NK-92 (cell line): ENCODE data around the gene GDF11.
A peak's percentile ranks its signal among the peaks of the same experiment; 100 is the strongest.

Source experiments
- DNase-seq: peaks from one replicate; lab custom pipeline; 2025; ENCODE audit not compliant: unreplicated experiment; lab: John Stamatoyannopoulos, UW

The GDF11 gene

GRCh38 chr12:55706568-55707218 lies 36.2 kb upstream of the GDF11 start:
- no peak for DNase-seq

- DNase-seq = no peak
Measured at GRCh38 chr12:55707219-55707671, 35.7 kb upstream of the GDF11 start.

GRCh38 chr12:55707841-55708694 lies 34.9 kb upstream of the GDF11 start, which contains the start of gene ITGA7:
ITGA7 (minus strand) TSS chr12:55707904; CDS start chr12:55707682, 222 bp downstream.
- no peak for DNase-seq

GRCh38 chr12:55708695-55709233 lies 34.2 kb upstream of the GDF11 start:
- no peak for DNase-seq

GRCh38 chr12:55711786-55712553 lies 31.0 kb upstream of the GDF11 start:
- no peak for DNase-seq

GRCh38 chr12:55712700-55713415 lies 30.1 kb upstream of the GDF11 start:
- DNase-seq = no peak

- DNase-seq = no peak
Measured at GRCh38 chr12:55713721-55714120, 29.2 kb upstream of the GDF11 start.

- no peak for DNase-seq
Measured at GRCh38 chr12:55715169-55715764, 27.7 kb upstream of the GDF11 start.

GRCh38 chr12:55715833-55716581 lies 26.9 kb upstream of the GDF11 start, which contains the start of gene BLOC1S1:
BLOC1S1 (plus strand) TSS chr12:55716046; CDS start chr12:55716052, 6 bp downstream.
- DNase-seq = peak; percentile 70

GRCh38 chr12:55716582-55716957 lies 26.4 kb upstream of the GDF11 start:
- no peak for DNase-seq

- no peak for DNase-seq
Measured at GRCh38 chr12:55717011-55718007, 25.6 kb upstream of the GDF11 start.

- DNase-seq = no peak
Measured at GRCh38 chr12:55718015-55718414, 24.9 kb upstream of the GDF11 start.

- no peak for DNase-seq
Measured at GRCh38 chr12:55718624-55719275, 24.2 kb upstream of the GDF11 start.

- no peak for DNase-seq
Measured at GRCh38 chr12:55719371-55719770, 23.6 kb upstream of the GDF11 start.

GRCh38 chr12:55720071-55720564 lies 22.8 kb upstream of the GDF11 start, which contains the start of gene RDH5:
RDH5 (plus strand) TSS chr12:55720393; CDS start chr12:55721185, 792 bp downstream.
- DNase-seq = no peak

- DNase-seq = no peak
Measured at GRCh38 chr12:55720894-55721444, 22.0 kb upstream of the GDF11 start.

- no peak for DNase-seq
Measured at GRCh38 chr12:55721601-55722213, 21.2 kb upstream of the GDF11 start.
